Muscle of back (tissue), 11 donors: ENCODE results near the gene LRRTM4. TPM values are rescaled to one million over a fixed set of nuclear protein-coding genes. Genes with fewer than 3 reads are reported as not detected.
A peak's percentile ranks its signal among the peaks of the same experiment; 100 is the strongest.
"Not testable (repeated sequence)": the region's sequence is repeated elsewhere in the genome, so short reads cannot be mapped to it uniquely, and the experiment has no call there.

ENCODE experiments used
- DNase-seq, 3 donors: peaks; one replicate each; pipeline versions ENCODE4 v3.0.0 to v3.0.0-alpha.2; 2013
- polyA plus RNA-seq, 10 donors: library from polyadenylated mRNA; unstranded; fragments of 120-200 nt; gene quantifications; one replicate each; pipeline ENCODE4 v1.2.1, GENCODE V29; 2013; ENCODE audit not compliant: insufficient read length in 10 of 10

LRRTM4 gene
- polyA plus RNA-seq, 10 donors, result 0.20 to 1.8 (median 0.49) TPM

DNA sequence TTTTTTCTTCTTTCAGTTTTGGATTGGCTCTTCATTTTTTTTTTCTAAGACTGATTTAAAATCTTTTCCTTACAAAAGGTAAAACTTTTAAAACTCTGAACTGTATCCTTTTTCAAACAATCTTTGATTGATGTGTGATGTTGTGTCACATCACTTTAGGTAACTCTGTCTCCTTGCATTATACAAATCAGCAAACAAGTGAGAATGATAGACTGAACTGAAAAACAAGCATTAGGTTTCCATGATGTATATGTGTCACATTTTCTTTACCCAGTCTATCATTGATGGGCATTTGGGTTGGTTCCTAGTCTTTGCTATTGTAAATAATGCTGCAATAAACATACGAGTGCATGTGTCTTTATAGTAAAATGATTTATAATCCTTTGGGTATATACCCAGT lies 655.7 kb downstream of the LRRTM4 start:
- DNase-seq, result no peak

DNA sequence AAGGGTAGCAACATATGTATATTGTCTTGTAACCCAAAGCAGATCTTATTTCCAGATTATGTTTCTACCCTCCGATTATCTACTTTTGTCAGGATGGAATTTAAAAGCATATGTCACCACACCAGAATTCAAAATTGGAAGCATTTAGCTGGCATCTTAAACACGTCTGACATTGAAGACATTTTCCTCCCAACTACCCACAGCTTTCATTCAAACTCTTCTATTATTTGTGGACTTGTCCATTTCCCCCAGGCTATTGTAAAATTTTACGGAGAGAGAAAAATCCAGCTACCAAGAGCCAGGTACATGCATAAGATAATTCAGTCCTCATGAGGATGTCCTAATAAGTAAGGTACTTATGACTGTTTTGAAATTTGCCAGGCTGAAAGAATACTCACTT lies 659.3 kb downstream of the LRRTM4 start:
- DNase-seq, result no peak

DNA sequence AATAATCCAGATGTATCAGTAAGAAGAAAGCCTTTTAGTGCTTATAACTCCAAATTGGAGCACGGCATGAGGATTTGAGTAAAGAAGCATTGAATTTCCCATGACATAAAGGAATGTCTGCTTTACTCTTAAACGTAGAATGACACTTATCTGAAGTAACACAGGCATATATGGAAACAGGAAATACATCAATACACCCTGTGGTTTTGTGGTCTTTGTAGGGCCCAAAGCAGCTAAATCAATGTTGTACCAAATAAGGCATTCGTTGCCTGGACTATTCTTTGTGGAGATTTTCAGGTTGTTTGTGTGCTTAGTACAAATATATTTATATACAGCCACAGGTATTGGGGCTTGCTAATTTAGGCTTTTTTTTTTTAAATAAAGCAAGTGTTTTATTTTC lies 660.5 kb downstream of the LRRTM4 start:
- no peak for DNase-seq

DNA sequence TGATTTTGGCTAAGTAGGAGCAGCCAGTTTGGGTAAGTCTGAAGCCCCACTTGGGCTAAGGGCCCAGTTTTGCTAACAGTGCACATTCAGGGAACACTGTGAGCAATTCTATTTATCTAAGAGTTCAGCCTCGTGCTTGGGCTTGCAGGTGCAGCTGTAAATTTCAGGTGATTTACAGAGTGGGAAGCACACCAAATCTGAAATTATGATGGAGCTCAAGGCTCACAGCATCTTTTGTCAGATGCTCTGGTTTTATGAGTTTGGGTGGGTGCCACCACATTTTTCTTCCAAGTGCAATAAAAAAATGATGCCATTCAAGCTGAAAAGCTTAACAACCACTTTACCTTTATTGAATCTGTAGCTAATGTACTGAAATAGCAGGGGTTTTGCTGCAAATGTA lies 671.2 kb downstream of the LRRTM4 start:
- no peak for DNase-seq

DNA sequence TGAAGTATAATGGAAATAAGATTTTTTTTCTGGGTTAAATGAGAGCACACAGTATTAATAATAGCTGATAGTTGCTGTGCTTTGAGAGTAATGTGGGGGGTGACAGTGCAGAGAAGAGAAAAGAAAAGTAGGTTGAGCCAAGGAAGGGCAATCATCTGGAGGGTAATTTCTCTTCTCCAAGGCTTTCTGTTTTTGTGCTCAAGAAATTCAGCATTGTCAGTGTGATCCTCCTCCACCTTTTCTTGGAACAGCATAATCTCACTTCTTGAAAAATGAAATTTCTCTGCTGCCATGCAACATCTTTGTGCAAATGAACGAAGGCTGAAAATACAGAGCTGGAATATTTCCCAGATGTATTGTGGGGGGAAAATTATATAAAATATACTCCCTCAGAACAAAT lies 673.1 kb downstream of the LRRTM4 start:
- DNase-seq, result no peak

DNA sequence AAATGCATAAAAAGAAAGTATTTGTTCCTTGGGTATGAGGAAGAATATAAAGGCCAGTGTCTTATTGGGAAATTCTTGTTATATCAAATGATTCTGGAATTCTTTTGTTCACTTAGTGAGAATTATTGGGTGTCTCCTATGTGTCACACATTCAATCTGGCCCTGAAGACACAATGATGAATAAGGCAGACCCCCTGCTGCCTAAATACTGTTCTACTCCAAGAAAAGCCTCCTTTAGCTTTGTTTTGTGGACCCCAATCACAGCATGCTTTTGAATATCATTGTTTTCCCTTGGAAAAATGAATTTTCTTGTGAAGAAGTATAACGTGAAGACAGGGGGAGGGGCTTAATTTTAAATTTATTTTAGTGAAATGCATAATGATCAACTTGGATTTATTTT lies 682.4 kb downstream of the LRRTM4 start:
- no peak for DNase-seq

DNA sequence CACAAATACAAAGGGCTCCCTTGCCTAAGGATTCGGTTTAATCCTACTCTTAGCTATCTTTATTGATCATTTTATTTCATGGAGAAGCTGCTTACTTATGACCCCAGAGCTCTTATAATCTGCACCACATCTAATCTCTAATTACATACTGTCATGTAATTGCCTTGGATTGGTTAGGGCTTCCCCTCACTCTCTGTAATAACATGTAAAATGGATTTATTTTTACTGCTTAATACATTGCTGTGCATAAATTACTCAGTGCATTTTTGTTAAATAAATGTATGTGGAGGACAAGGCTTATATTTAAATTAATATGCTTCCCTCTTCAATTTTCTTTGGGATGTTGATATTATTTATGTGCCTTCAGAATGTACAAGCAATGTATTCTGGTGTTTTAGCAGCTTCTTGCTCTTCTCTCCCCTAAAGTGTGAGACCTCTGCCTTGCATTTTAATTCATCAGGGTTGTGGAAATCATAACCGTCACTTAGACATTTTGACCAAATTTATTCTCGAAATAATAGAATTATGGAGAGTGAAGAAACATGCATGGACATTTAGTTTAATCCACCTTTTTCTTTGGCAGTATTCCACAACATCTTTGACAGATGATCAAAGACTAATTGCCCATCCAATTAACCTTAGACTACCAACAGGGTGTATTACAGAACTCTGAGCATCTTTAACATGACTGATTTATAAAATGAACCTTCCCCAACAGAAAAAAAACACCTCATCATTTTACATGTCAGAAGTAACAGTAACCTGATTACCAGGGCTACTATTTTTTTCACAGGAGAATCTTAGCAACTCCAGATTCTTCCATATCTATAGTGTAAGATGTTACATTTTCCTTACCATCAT lies 692.6 kb downstream of the LRRTM4 start:
- DNase-seq, result no peak

DNA sequence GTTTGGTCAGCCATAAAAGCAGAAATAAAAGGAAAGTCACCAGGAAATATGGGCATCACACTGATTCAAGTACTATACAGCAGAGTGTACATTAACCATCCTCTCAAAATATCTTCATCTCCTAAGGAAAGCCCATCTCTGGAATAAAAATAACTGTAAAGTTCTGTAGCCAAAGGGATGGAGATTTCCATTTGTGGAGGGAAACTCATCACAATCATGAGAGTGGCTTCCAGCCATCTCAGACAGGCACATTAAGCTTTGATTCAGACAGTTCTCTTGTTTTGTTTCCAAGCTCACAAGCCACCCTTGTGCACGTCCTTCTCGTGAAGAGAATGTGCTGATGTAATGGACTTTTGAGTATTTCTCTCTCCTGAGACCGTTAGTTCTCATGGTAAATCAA lies 695.5 kb downstream of the LRRTM4 start:
- DNase-seq, result peak in 2 of 3 donors; percentile 2 to 8

DNA sequence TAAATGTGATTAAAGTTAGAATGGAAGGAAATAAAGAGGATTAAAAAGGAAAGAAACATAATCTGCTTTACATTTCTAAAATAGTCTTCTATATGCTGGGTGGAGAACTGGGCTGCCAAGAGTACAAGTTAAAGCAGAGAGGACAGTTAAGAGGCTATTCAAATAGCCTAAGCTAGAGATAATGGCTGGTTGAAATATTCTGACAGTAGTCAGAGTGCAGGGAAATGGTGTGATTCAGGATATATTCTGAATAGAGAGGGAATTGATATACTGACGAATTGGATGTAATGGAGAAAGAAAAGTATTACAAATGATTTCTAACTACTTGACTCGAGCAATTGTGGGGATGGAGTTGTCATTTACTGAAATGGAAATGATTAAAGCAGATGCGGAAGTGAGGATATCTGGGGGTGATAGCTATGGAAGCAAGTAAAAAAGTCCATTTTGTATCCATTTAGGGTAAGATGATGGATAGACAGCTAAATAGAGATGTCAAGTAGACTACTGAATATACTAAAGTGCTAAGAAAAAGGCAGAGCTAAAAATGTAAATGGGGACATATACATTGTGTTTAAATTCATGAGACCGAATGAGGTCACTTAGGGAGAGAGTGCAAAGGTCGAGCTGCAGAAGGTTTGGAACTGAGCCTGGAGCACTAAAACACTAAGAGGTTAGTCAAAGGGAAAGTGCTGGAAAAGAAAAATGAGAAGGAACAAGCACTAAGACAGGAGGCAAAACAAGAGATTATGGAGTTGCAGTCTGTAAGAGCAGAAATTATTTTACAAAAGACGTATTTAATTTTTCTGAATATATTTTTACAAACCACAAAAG lies 696.8 kb downstream of the LRRTM4 start:
- no peak for DNase-seq

DNA sequence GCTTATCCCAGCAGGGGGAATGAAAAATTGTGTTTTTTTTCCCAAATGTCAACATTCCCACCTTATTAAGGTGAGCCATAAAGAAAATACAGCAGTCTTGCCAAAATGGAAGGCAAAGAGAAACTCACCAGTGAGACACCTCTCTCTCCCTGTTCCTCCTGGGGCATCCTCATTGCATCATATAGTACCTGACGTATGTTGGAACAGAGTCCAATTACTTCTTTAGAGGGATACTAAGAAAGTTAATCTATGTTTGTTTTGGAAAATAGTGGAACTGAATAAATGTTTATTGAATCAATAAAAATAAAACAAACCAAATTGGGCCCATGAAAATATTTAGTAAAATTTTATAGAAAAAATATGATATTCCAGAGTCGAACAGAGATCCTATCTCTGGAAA lies 700.4 kb downstream of the LRRTM4 start:
- DNase-seq, result no peak

DNA sequence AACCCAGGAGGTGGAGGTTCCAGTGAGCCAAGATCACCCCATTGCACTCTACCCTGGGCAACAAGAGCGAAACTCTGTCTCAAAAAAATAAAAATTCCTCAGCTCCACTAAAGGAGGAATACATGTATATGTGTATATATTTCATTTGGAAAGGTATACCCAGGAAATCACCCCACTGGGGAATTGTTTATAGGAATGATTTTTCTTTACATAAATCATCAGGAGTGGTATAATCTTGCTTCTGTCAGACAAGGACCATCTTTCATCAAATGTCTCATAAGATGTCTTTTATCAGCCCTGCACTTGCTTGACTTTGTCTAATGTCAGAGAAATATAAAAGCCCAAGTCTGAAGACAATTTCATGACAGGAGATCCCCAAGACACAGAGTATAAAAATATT lies 709.1 kb downstream of the LRRTM4 start:
- DNase-seq, result no peak

DNA sequence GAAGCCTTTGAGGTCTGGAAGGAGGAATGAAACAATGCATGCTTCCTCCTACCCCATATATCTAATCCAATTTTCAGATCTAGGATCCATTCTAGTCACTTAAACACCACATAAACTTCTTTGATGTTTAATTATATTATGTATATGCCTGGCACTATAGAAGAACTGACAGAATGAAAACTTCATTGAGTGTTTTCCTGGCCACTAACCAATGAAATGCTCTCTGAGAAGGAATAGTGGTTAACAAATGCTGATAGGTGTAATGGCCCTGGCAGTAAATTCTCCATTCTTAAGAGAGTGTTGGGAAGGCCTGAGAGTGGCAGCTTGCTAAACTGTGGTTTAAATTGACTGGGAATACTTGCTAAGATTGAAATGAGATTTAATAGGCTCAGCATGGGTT lies 710.0 kb downstream of the LRRTM4 start:
- no peak for DNase-seq

DNA sequence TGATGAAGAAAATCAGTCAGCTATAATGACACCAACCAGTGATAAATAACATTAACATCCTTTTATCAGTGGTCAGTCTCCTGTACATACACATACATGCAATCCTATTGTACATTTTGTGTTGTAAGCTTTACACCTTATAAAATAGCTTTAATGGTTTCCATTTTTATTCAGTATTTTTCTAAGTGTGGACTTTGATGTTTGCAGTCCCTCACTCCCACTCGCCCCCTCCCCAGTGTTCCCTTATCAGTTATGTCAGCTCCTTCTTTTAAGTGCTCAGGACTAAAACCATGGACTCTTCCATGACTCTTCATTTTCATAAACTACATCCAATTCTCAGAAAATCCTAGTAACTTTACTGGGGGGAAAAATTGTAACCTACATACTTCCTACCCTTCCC lies 713.0 kb downstream of the LRRTM4 start:
- DNase-seq, result no peak

DNA sequence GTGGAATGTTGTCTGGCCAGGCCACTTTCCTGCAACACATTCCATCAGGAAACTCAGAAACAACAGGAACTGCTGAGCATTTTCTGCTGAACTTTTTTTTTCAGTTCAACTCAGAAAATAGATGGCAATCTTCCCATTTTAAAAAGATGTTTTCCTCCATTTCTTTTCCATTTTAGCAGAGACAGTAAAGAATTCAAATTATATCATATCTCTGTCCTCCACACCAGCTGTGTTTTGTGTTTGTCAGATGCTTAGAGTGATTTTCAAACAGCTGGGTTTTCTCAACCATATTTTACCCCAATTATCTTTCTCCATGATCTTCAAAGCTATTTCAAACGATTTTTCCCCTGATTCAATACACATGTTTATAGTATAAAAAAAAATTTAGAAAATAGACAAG lies 713.4 kb downstream of the LRRTM4 start:
- peak; percentile 0 to 3 (median 2) for DNase-seq

DNA sequence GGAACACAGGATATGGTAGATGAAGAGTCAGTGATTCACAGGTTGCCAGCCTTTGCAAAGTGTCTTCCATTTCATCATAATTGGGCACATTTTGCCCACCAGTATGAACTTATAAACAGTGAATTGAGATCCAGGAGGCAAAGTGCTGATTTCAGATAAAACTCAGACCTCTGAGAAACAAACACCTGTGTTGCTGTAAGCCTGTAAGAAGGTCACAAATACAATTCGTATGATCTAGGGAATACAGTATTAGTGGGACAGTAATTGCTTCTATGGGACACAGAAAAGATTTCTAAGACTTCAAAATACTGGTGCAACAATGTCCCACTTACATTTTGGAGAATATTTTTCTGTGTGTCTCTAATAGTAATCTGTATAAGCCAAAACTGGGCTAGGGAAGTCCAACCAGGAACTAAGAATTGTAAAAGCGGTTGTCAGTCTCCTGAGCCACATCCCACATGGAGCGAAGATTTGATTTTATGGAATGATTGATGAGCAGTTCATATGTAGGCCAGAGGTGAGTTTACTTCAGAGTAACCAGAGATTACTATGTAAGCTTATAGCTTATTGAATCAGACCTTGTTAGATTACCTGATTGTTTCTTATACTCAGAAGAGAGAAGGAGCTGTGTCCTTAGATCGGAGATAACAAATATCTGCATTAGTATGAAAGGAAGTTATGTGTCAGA lies 728.4 kb downstream of the LRRTM4 start:
- no peak for DNase-seq

DNA sequence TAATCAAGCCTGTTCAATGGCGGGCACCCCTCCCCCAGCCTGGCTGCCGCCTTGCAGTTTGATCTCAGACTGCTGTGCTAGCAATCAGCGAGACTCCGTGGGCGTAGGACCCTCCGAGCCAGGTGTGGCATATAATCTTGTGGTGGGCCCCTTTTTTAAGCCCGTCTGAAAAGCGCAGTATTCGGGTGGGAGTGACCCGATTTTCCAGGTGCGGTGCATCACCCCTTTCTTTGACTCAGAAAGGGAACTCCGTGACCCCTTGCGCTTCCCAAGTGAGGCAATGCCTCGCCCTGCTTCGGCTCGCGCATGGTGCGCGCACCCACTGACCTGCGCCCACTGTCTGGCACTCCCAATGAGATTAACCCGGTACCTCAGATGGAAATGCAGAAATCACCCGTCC lies 740.9 kb downstream of the LRRTM4 start:
- not testable (repeated sequence) for DNase-seq

DNA sequence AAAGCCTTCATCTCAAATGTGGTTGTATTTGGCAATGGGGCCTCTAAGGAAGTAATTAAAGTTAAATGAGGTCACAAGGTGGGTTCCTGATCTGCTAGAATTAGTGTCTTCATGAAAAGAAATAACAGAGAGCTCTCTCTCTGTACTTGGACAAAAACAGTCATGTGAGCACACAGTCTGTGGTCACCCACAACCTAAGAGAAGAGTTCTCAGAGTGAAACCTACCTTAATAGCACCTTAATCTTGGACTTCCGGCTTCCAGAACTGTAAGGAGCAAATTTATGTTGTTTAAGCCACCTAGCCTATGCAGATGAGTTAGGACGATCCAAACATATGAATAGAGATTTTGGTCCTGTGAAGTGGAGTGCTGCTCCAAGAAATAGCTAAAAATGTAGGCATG lies 758.9 kb downstream of the LRRTM4 start:
- no peak for DNase-seq

DNA sequence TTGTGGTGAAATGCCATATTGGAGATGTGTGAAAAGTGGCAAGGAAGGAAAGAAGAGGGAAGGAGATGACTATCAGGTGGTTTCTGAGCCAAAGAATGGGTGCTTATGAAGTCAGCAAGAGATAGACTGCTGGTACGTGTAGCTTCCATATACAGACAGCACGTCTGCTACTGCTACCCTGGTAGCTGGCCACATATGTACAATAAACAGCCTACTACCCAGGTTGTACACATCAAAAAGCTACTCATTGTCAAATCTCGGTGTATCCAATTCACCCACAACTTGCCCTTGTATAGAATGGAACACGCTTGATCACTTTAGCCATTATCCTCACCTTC lies 761.8 kb downstream of the LRRTM4 start:
- DNase-seq, result no peak

DNA sequence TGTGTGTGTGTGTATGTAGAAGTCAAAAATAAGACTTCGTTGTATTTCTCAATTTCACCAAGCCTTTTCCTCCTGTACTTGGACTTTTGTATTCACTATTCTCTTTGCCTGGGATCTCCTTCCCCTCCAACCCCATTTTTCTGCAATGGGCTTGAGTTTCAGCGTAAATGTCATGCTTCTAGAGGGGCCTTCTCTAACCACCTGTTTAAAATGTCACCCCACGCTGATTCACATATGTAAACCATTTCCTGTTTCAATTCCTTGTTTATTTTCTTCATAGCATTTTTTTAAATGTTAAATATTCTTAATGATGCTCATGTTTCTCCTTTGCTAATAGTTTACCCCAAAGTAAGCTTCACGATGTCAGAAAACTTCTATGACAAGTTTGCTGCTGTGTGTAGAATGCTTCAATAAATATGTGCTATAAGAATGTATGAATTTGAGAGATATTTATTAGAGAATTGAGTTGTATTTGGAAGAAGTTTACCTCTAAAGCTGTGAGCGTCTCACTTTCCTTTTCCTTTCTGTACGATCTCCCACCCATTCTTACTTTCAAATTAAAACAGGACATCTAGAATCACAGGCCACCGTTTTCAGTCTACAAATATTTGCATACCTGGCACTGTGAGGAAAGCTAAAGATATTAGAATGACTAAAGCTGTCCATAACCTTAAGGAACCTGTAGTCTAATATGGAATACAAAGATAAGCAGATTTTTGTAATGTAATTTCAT lies 762.4 kb downstream of the LRRTM4 start:
- DNase-seq, result no peak

DNA sequence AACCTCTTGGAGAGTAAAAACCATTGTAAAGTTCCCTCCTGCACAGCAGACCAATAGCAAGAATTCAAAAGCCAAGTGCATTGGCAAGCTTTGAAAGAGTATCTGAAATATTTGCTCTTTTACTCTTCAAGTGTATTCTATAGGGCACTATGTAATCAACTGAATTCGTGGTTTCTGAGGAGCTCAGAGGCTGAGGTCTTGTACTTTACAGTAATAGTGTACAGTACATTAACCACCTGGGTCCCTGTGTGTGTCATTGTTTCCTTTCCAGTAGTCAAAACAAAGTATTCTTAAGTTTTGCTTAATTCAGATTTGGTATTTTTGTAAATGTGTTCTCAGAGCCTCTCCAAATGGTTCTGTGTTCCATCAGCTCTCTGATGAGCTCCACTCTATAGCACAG lies 769.7 kb downstream of the LRRTM4 start:
- DNase-seq, result no peak

DNA sequence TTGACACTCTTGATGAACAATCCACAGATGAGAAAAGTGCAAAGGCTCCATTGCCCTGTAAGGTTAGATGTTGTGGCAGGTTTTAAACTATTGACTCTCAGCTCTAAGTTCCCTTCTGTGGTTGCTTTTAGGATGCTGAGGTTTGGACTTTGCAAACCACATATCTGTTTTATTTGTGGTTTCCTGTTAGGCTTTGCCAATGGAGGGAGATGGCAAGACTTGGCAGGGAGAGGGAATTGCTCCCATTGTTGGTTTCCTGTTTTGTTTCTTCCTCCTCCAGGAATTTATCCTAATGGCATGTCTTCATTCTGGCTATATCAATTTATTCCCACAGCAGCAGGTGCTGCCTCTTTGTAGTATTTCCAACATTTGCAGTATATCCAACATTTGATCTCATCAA lies 772.3 kb downstream of the LRRTM4 start:
- no peak for DNase-seq
